Neutrophil (primary cell): ENCODE data around the gene FUZ.
A peak's percentile ranks its signal among the peaks of the same experiment; 100 is the strongest.
"Not testable (repeated sequence)": the region's sequence is repeated elsewhere in the genome, so short reads cannot be mapped to it uniquely, and the experiment has no call there.

Experiments
- H3K27ac ChIP-seq: fragments of 200-600 bp; sonication (generic); 2 replicates; pipeline ENCODE4 v1.5.1; 2016; ENCODE audit warnings: mild to moderate bottlenecking, moderate library complexity
- H3K27me3 ChIP-seq: fragments of 200-600 bp; sonication (generic); 2 replicates; pipeline ENCODE4 v1.6.0; 2016; ENCODE audit warnings: mild to moderate bottlenecking
- H3K36me3 ChIP-seq: fragments of 200-600 bp; sonication (generic); 2 replicates; pipeline ENCODE4 v1.5.1; 2017
- H3K4me1 ChIP-seq, 2 experiments: fragments of 200-600 bp in 1 of 2; sonication (generic) in 1 of 2; 1 replicate in 1 of 2; 2 replicates in 1 of 2; pipeline versions ENCODE4 v1.5.1 to v1.6.1; 2013 to 2016; ENCODE audit warnings: low read depth in 1 of 2, low read length in 1 of 2, mild to moderate bottlenecking in 1 of 2, moderate library complexity in 1 of 2; ENCODE audit not compliant: control insufficient read depth in 1 of 2, insufficient read depth in 1 of 2
- H3K4me3 ChIP-seq, 2 experiments: fragments of 200-600 bp in 1 of 2; sonication (generic) in 1 of 2; 1 replicate in 1 of 2; 2 replicates in 1 of 2; pipeline ENCODE4 v1.5.1; 2013 to 2016; ENCODE audit warnings: low read depth in 1 of 2, low read length in 1 of 2, mild to moderate bottlenecking in 1 of 2, moderate library complexity in 1 of 2
- H3K9me3 ChIP-seq: fragments of 200-600 bp; sonication (generic); 2 replicates; pipeline ENCODE4 v1.5.1; 2016
- TF ChIP-seq, protein P1 (sequence below): fragments of 200-600 bp; sonication (generic); IDR thresholded peaks from 2 replicates; pipeline ENCODE4 v1.5.1; 2016; ENCODE audit warnings: antibody characterized with exemption

FUZ gene

DNA sequence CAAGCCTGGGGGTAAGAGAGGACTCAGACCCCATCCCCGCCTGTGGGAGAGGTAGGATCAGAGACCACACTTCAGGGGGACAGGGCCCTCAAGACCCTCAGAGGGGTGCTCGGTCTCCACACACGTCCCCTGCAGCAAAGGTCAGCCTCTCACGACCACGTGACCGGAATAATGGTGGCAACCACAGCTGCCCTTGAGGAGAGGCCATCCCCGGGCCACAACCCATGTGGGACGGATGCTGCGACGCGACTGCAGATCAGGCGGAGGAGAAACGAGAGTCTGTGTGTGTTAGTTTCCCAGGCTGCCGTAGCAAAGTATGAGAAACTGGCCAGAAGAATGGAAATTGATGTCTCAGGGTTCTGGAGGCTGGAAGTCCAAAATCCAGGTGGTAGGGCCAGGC lies 13.9 kb upstream of the FUZ start:
- H3K36me3 ChIP-seq: peaks cover 75% of the 10 kb centered on the region
- H3K9me3 ChIP-seq: no peaks in the 10 kb centered on the region
- peaks cover 15 to 18% of the 10 kb centered on the region in 2 experiments for H3K4me1 ChIP-seq
- no peaks in the 10 kb centered on the region for H3K27me3 ChIP-seq
- TF ChIP-seq, protein P1, sequence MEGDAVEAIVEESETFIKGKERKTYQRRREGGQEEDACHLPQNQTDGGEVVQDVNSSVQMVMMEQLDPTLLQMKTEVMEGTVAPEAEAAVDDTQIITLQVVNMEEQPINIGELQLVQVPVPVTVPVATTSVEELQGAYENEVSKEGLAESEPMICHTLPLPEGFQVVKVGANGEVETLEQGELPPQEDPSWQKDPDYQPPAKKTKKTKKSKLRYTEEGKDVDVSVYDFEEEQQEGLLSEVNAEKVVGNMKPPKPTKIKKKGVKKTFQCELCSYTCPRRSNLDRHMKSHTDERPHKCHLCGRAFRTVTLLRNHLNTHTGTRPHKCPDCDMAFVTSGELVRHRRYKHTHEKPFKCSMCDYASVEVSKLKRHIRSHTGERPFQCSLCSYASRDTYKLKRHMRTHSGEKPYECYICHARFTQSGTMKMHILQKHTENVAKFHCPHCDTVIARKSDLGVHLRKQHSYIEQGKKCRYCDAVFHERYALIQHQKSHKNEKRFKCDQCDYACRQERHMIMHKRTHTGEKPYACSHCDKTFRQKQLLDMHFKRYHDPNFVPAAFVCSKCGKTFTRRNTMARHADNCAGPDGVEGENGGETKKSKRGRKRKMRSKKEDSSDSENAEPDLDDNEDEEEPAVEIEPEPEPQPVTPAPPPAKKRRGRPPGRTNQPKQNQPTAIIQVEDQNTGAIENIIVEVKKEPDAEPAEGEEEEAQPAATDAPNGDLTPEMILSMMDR: no peak
- no peak overlapping the region for H3K4me3 ChIP-seq
- no peak overlapping the region for H3K27ac ChIP-seq

DNA sequence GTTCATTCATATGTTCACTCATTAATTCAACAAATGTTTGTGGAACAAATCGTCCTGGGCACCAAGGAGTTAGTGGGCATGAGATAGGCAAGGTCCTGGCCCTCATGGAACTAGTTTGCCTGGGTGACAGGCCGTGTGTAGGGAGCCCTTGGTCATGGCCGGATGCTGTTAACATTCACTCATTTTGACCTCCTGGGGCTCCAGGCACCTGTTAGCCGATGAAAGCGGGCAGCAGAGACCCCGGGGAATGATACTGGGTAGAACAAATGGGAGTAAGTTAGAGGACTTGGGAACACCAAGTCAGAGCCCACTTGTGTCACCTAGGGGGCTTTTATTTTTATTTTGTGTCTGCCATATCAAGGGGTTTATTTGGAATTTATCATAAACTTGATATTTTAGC lies 11.6 kb upstream of the FUZ start:
- Histone ChIP-seq H3K27me3 (no peaks in the 10 kb centered on the region), H3K36me3 (peaks cover 62% of the 10 kb centered on the region), H3K27ac (no peak overlapping the region), H3K9me3 (no peaks in the 10 kb centered on the region), H3K4me3 (no peak overlapping the region), H3K4me1 (peaks cover 0 to 6% of the 10 kb centered on the region in 2 experiments)
- TF ChIP-seq, protein P1: no peak

DNA sequence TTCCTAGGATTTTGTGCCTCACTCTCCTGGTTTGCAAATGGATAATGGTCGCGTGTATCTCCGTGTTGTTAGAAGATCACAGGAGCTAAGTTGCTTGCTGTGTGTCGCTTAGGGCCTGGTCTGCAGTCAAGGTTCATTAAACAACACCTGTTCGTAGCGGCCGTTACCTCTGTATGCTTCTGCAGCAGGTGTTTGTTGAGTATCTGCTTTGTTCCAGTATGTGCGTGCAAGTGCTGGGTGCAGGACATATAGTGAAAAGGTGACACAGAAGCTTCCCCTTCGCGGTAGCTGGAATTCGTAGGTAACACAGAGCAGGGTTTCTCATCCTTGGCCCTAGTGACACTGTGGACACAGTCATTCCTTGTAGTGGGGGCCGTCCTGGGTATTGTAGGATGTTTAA lies 10.4 kb upstream of the FUZ start:
- no peaks in the 10 kb centered on the region for H3K9me3 ChIP-seq
- H3K36me3 ChIP-seq: peaks cover 50% of the 10 kb centered on the region
- no peaks in the 10 kb centered on the region for H3K27me3 ChIP-seq
- H3K4me1 ChIP-seq: peaks cover 7 to 18% of the 10 kb centered on the region in 2 experiments
- H3K27ac ChIP-seq: no peak overlapping the region
- H3K4me3 ChIP-seq: no peak overlapping the region
- TF ChIP-seq, protein P1: no peak

DNA sequence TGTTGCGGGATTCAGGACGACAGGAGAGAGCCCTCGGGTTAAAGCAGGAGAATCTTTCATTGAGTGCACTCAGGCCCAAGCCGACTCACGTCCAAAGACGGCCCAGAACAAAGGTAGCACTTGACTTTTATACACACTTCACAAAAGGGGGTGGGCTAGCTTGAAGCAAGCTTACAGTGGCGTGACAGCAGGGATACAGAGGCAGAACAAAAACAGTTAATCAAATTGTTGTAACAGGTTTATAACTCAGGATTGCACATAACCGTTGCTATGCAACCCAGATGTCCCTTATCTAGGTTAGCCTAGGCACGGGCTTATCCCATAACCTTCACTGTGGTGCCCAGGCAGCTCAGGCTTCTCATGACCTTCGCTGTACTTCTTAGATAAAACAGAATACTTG lies 7.0 kb upstream of the FUZ start:
- Histone ChIP-seq H3K4me1 (peaks cover 17 to 29% of the 10 kb centered on the region in 2 experiments), H3K4me3 (no peak overlapping the region), H3K9me3 (no peaks in the 10 kb centered on the region), H3K27me3 (no peaks in the 10 kb centered on the region), H3K27ac (no peak overlapping the region), H3K36me3 (peaks cover 28% of the 10 kb centered on the region)
- TF ChIP-seq, protein P1: no peak

DNA sequence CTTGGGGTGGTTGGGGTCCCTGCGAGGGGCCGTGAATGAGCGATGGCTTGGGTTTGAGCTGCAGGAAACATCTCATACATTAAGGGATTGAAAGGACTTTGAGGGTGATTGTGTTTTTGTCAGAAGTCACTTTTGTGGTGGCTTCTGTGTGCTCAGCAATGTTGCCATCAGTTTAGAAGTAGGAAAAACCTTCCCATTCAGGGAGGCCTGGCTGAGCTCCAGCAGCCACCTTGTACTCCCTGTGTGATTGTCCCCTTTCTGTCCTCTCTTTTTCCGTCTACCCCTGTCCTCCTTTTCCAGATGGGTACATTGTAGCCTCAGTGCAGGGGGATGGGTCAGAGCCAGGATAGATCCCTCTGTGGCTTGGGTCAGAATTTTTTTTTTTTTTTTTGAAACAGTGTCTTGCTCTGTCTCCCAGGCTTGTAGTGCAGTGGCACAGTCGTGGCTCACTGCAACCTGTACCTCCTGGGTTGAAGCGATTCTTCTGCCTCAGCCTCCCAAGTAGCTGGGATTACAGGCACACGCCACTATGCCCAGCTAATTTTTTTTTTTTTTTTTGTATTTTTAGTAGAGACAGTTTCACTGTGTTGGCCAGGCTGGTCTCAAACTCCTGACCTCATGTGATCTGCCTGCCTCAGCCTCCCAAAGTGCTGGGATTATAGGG lies 6.5 kb upstream of the FUZ start:
- not testable (repeated sequence) for H3K9me3 ChIP-seq, H3K27me3 ChIP-seq
- peak overlapping the region; percentile 80 to 100 for H3K4me3 ChIP-seq
- peaks cover 17 to 29% of the 10 kb centered on the region in 2 experiments for H3K4me1 ChIP-seq
- peaks cover 28% of the 10 kb centered on the region for H3K36me3 ChIP-seq
- peak overlapping the region; percentile 93 for H3K27ac ChIP-seq

DNA sequence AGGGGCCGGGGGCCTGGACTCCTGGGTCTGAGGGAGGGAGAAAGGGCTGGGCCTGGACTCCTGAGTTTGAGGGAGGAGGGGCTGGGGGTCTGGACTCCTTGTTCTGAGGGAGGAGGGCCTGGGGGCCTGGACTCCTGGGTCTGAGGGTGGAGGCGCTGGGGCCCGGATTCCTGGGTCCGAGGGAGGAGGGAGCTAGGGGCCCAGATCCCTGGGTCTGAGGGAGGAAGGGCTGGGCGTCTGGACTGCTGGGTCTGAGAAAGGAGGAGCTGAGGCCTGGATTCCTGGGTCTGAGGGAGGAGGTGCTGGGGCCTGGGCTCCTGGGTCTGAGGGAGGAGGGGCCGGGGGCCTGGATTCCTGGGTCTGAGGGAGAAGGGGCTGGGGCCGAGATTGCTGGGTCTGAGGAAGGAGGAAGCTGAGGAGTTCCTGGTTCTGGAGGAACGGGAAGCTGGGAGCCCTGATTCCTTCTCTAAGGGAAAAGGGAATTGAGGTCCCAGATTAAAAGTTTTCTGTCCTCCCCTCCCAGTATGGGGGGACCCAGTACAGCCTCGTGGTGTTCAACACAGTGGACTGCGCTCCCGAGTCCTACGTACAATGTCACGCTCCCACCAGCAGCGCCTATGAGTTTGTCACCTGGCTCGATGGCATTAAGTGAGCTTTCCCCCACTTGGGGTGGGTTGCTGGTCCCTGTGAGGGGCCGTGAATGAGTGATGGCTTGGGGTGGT lies 5.7 kb upstream of the FUZ start:
- Histone ChIP-seq H3K27me3 (no peaks in the 10 kb centered on the region), H3K9me3 (no peaks in the 10 kb centered on the region), H3K36me3 (peaks cover 24% of the 10 kb centered on the region), H3K27ac (peak overlapping the region; percentile 93), H3K4me1 (peaks cover 21 to 32% of the 10 kb centered on the region in 2 experiments), H3K4me3 (peak overlapping the region; percentile 80 to 100)
- TF ChIP-seq, protein P1: no peak
